Measurements from ENCODE around the gene TMEM18. TPM values are rescaled to one million over a fixed set of nuclear protein-coding genes. Genes with fewer than 3 reads are reported as not detected.

TMEM18 gene
- total RNA-seq, 1 donor from 2014 or later = 17.4 TPM

DNA sequence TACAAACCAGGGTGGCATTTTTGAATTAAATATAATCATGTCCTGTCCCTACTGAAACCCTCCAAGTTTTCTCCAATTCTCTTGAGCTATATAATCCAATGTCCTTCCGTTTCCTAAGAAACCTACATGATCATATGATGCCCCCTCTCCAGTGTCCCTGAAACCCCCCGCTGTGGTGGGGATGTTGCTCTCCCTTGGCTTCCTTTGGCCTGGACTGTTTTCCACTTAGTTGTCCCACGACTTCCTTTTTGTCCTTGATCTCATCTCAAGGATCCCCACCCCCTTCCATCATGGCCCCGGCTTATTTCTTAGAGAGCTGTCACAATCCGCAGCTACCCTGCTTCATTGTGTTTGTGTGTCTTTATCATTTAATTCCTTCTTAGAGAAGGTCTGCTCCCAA is 43.8 kb downstream of the TMEM18 start:
- no peak for DNase-seq

GRCh38 chr2:632471-632870 is 44.7 kb downstream of the TMEM18 start:
- no peak for DNase-seq

DNA sequence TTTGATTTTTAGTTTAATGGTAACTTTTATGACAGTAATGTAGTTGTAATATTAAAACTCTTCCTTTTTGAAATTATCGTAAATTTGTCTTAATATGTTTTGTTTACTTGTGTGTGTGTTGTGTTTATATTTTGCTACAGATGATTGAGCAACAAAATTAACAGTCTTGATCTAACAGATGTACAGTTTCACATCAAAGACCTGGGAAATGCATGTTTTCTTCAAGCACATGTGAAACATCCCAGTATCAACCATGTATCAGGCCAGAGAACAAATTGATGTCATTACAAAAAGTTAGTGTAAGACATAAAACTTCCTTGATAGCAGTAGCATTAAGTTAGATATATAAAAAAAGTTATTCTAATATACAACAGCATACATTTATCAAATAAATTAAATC is 45.5 kb downstream of the TMEM18 start:
- no peak for DNase-seq

GRCh38 chr2:630451-631320 is 46.5 kb downstream of the TMEM18 start:
- DNase-seq = no peak

- no peak for DNase-seq
Measured at GRCh38 chr2:629961-630360, 47.2 kb downstream of the TMEM18 start.

- DNase-seq = no peak
Measured at GRCh38 chr2:628651-629050, 48.6 kb downstream of the TMEM18 start.

DNA sequence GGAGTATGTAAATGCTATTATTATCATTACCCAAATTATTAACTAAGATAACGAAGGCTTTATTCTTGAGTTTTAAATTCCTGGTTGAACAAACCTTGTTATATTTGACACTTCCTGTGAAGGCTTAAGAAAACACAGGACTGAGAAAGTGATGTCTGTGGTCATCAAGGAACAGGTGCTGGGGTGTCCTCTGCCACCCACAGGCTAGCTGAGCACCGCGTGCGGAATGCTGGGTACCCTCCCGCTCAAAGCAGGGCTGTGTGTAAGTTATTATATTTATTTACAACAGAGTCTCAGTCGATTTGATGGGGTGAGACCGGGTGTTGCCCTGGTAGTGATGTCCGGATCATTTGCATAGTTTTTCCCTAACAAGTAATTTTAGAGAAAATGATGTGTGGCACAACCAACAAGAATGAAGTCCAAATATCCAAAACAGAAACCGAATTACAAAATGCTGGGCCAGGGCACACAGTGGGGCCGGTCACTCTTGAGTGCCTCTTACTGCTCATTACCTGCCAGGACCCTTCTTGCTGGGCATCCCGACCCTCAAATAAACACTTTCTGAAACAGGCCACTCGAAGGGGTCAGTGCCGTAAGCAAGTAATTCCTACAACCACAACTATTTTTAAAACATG is 49.2 kb downstream of the TMEM18 start:
- DNase-seq = no peak

- DNase-seq = no peak
Measured at GRCh38 chr2:627340-627709, 49.9 kb downstream of the TMEM18 start.

- DNase-seq = no peak
Measured at GRCh38 chr2:626491-627339, 50.5 kb downstream of the TMEM18 start.

GRCh38 chr2:625415-626333 is 51.5 kb downstream of the TMEM18 start:
- no peak for DNase-seq

- DNase-seq = no peak
Measured at GRCh38 chr2:624551-625347, 52.5 kb downstream of the TMEM18 start.

- no peak for DNase-seq
Measured at GRCh38 chr2:624096-624495, 53.1 kb downstream of the TMEM18 start.

DNA sequence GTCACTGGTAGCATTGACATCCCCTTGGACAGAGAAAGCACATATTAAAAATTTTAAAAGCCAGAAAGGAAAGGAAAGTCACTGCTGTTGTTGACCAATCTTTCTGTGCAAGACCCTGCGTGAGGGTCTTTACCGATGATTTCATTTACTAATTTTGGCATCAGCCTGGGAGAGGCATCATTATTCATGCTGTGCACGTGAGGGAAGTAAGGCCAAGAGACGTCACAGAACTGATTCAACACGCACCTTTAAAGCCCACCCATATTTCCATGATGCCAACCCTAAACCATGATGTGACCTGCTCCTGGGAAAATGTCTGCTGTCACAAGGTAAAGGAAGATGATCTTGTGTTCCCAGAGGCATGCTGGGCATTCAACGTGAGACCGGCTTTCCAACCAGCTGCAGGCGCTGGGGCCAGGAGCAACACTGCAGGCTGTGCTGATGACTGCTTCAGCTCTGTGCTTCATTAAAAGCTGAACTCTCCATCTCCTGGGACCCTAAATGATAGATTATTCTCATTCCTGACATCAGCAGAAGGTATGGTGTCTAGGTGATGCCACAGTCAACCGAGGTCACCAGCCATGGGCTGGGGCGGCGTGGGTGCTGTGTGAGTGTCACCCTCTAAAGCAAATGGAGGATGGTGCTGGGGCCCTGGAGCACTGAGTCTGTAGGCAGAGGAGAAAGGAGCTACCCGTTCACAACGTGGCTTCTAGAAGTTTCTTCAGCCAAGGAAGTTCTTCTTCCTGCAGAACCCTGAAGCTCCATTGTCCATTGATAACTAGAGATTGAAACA is 53.9 kb downstream of the TMEM18 start:
- no peak for DNase-seq

GRCh38 chr2:622357-622756 is 54.8 kb downstream of the TMEM18 start:
- DNase-seq = no peak

GRCh38 chr2:621303-622099 is 55.7 kb downstream of the TMEM18 start:
- no peak for DNase-seq

DNA sequence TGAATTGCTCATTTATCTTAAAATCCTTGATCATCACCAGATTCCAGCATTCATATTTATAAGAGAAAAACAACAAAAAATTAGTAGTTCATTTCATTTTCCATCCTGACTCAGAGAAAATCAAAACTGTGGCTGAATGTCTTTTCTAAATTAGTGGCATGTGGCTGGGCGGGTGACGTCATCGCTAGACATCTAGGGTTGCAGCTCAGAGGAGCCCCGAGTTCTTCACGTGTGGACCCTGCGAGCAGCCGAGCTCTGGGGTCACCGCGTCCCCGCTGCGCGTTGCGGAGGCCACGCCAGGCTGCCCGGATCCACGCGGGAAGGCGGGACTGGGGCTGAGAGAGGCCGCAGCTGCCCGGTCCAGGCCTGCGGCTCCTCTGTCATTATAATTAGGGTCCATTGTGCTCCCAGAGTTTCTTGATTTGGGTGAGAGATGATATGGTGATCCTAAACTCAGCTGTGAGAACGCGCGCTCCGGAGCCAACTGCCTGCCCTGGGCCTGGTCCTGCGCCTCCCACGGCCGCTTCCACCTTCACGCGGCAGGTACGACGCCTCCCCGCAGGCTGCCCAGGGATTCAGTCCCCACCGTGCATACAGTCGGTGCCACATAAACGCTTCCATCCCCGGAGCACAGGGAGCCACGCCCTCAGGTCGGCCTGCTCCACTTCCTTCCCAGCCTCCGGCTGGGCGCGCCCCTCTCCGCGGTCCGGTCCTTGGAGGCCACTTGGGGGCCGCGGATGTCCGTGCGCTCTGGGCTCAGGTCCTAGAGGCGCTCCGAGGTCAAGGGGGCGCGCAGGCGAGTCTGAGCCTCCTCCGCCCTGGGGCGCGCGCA is 56.5 kb downstream of the TMEM18 start:
- DNase-seq = no peak

DNA sequence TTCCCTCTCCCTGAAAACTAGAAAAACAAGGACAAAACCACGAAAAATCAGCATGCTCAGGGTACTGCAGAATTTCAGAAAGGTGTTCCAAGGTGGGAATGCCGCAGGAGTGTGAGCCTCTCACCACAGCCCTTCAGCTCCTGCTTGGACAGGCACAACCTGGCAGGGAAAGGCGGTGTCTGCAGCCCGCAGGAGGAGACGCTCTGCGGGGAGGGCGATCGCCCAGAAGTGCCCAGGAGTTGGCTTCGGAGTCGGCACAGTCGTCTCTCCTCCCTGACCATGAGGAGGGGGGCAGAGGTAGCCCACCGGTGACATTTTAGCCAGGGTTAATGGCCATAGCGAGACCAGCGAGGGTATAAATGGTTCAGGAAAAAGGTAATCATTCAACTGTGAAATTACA is 57.2 kb downstream of the TMEM18 start:
- no peak for DNase-seq

DNA sequence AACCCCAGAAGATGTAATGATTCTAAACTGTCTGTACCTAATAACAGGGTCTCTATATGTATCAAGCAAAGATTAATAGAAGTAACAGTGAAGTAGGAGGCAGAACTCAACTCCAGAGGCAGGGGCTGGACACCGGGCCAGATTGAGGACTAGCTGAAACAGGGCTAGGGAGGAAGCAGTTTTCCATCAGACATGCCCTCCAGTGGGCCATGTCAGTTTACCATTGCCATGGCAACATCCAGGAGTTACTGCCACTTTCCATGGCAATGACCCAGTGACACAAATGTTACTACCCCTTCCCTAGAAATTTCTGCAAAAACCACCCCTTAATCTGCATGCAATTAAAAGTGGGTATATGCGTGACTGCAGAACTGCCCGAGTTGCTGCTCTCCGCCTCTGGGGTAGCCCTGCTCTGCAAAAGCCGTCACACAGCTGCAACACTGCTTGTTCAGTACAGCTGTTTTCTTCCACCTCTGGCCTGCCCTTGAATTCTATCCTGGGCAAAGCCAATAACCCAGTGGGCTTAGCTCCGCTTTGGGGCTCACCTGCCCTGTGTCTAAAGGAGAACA is 58.7 kb downstream of the TMEM18 start:
- no peak for DNase-seq

All from skin of body (tissue), 2 donors.